A673 (cell line): ENCODE measurements around the gene MAP3K5. TPM values are rescaled to one million over a fixed set of nuclear protein-coding genes. Genes with fewer than 3 reads are reported as not detected.

Experiments used
- BruUV-seq: library from RNA; stranded (reverse); fragments of 400-500 nt; replicated peaks from 2 replicates; lab custom pipeline; 2021; lab: Mats Ljungman, UMichigan
- CTCF ChIA-PET: fragments of 300-600 bp; sonication (Branson Sonifier 250); formaldehyde crosslinking; loops from one replicate; lab custom pipeline; 2022; ENCODE audit warnings: antibody characterized with exemption; lab: Charles Lee
- POLR2A ChIA-PET: fragments of 300-600 bp; sonication (Branson Sonifier 250); formaldehyde crosslinking; loops from one replicate; lab custom pipeline; 2022; ENCODE audit warnings: antibody characterized with exemption; ENCODE audit not compliant: low non-redundant PET; lab: Charles Lee
- DNase-seq: peaks from one replicate; pipeline ENCODE4 v3.0.0-alpha.2; 2015; ENCODE audit warnings: low spot score
- H3K27ac ChIP-seq: fragments of 200-600 bp; sonication (generic); 2 replicates; pipeline ENCODE4 v1.5.1; 2016; ENCODE audit warnings: mixed run types, low read depth, mild to moderate bottlenecking, mixed read lengths, antibody characterized with exemption, low read length; ENCODE audit not compliant: poor library complexity, severe bottlenecking
- H3K27me3 ChIP-seq: fragments of 200-600 bp; sonication (generic); replicated peaks from 2 replicates; pipeline ENCODE4 v1.6.1; 2017; ENCODE audit warnings: mixed run types, low read depth, mild to moderate bottlenecking, mixed read lengths, antibody characterized with exemption, low read length; ENCODE audit not compliant: insufficient read depth, poor library complexity
- H3K36me3 ChIP-seq: fragments of 200-600 bp; sonication (generic); 2 replicates; pipeline ENCODE4 v1.6.1; 2016; ENCODE audit warnings: mixed run types, mild to moderate bottlenecking, mixed read lengths, antibody characterized with exemption, low read length; ENCODE audit not compliant: insufficient read depth, poor library complexity, severe bottlenecking
- H3K4me1 ChIP-seq: fragments of 200-600 bp; sonication (generic); 2 replicates; pipeline ENCODE4 v1.6.1; 2017; ENCODE audit warnings: mixed run types, mild to moderate bottlenecking, mixed read lengths, antibody characterized with exemption, low read length; ENCODE audit not compliant: insufficient read depth, poor library complexity, severe bottlenecking
- H3K4me3 ChIP-seq: fragments of 200-600 bp; sonication (generic); 2 replicates; pipeline ENCODE4 v1.5.1; 2016; ENCODE audit warnings: low read depth, mixed run types, mild to moderate bottlenecking, mixed read lengths, low read length; ENCODE audit not compliant: poor library complexity, severe bottlenecking
- H3K9me3 ChIP-seq: fragments of 200-600 bp; sonication (generic); 2 replicates; pipeline ENCODE4 v1.6.1; 2016; ENCODE audit warnings: mixed run types, low read depth, mild to moderate bottlenecking, mixed read lengths, antibody characterized with exemption, low read length; ENCODE audit not compliant: poor library complexity, severe bottlenecking
- EZH2 ChIP-seq: fragments of 200-600 bp; sonication (generic); IDR thresholded peaks from 2 replicates; pipeline ENCODE4 v1.6.1; 2017; ENCODE audit warnings: borderline replicate concordance, low read depth, mild to moderate bottlenecking, mixed read lengths, antibody characterized with exemption, low read length; ENCODE audit not compliant: poor library complexity, severe bottlenecking
- intact Hi-C: fragments of 100-400 bp; cut with micrococcal nuclease; formaldehyde crosslinking; loops from one replicate; pipeline ENCODE4 v1.10.0; 2022; ENCODE audit not compliant: unreplicated experiment
- total RNA-seq: library from RNA; stranded (reverse); gene quantifications from 2 replicates; pipeline ENCODE4 v1.2.3, GENCODE V29; 2021
- TF ChIP-seq, protein P1 (sequence below): fragments of 300-800, 200-600 bp; sonication (generic); conservative IDR thresholded peaks from 2 replicates; pipeline ENCODE4 v1.5.1; 2017; ENCODE audit warnings: low read depth, mild to moderate bottlenecking, antibody characterized with exemption, low read length, moderate library complexity, mixed read lengths

The MAP3K5 gene
- total RNA-seq, 1 experiment from 2014 or later = 5.4 TPM

- no peaks in the 10 kb centered on the region for H3K36me3 ChIP-seq
- POLR2A ChIA-PET = interaction anchor here (0.5 kb wide), 1 partner anchor 1740 kb away, joined by 3 read pairs; no protein-coding TSS in a partner anchor
- no peak for DNase-seq
- no peak overlapping the region for H3K27ac ChIP-seq
- no TSS peak for BruUV-seq
- CTCF ChIA-PET = no interaction called here
- intact Hi-C loops = no loop called here
- no peaks in the 10 kb centered on the region for H3K9me3 ChIP-seq
- H3K4me3 ChIP-seq = no peak overlapping the region
- H3K27me3 ChIP-seq = no peaks in the 10 kb centered on the region
- TF ChIP-seq, protein P1, sequence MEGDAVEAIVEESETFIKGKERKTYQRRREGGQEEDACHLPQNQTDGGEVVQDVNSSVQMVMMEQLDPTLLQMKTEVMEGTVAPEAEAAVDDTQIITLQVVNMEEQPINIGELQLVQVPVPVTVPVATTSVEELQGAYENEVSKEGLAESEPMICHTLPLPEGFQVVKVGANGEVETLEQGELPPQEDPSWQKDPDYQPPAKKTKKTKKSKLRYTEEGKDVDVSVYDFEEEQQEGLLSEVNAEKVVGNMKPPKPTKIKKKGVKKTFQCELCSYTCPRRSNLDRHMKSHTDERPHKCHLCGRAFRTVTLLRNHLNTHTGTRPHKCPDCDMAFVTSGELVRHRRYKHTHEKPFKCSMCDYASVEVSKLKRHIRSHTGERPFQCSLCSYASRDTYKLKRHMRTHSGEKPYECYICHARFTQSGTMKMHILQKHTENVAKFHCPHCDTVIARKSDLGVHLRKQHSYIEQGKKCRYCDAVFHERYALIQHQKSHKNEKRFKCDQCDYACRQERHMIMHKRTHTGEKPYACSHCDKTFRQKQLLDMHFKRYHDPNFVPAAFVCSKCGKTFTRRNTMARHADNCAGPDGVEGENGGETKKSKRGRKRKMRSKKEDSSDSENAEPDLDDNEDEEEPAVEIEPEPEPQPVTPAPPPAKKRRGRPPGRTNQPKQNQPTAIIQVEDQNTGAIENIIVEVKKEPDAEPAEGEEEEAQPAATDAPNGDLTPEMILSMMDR = no peak
- no peak for TF ChIP-seq EZH2
- peaks cover 7% of the 10 kb centered on the region for H3K4me1 ChIP-seq
These were observed 4.6 kb downstream of the MAP3K5 start for GRCh38 chr6:136787726-136788068.

- no TSS peak for BruUV-seq
- H3K4me1 ChIP-seq = peaks cover 11% of the 10 kb centered on the region
- TF ChIP-seq, protein P1 = no peak
- TF ChIP-seq EZH2 = no peak
- H3K4me3 ChIP-seq = no peak overlapping the region
- DNase-seq = no peak
- H3K9me3 ChIP-seq = no peaks in the 10 kb centered on the region
- ChIA-PET POLR2A (no interaction called here), CTCF (interaction anchor here (0.8 kb wide), 1 partner anchor 142 kb away, joined by 3 read pairs; no protein-coding TSS in a partner anchor)
- no peaks in the 10 kb centered on the region for H3K36me3 ChIP-seq
- no peak overlapping the region for H3K27ac ChIP-seq
- intact Hi-C loops = no loop called here
- no peaks in the 10 kb centered on the region for H3K27me3 ChIP-seq
These were observed 5.6 kb downstream of the MAP3K5 start for GRCh38 chr6:136786658-136787057.

GRCh38 chr6:136784910-136785746 lies 7.1 kb downstream of the MAP3K5 start:
- intact Hi-C loops = no loop called here
- H3K27ac ChIP-seq = no peak overlapping the region
- POLR2A ChIA-PET = no interaction called here
- no peak for TF ChIP-seq EZH2
- TF ChIP-seq, protein P1 = no peak
- H3K4me3 ChIP-seq = no peak overlapping the region
- peak; percentile 41 for DNase-seq
- H3K27me3 ChIP-seq = no peaks in the 10 kb centered on the region
- no peaks in the 10 kb centered on the region for H3K9me3 ChIP-seq
- H3K36me3 ChIP-seq = no peaks in the 10 kb centered on the region
- peaks cover 15% of the 10 kb centered on the region for H3K4me1 ChIP-seq
- BruUV-seq = no TSS peak
- CTCF ChIA-PET = interaction anchor here (0.5 kb wide), 1 partner anchor 98 kb away, joined by 3 read pairs; no protein-coding TSS in a partner anchor
